ENCODE measurements around the gene LRRFIP1. TPM values are rescaled to one million over a fixed set of nuclear protein-coding genes. Genes with fewer than 3 reads are reported as not detected.

Gene LRRFIP1
- total and polyA plus RNA-seq, 2 of the 13 experiments (the other 11 are each of a cell fraction or from before 2014, with no cell fraction given): 15.9 to 40.5 TPM

DNA sequence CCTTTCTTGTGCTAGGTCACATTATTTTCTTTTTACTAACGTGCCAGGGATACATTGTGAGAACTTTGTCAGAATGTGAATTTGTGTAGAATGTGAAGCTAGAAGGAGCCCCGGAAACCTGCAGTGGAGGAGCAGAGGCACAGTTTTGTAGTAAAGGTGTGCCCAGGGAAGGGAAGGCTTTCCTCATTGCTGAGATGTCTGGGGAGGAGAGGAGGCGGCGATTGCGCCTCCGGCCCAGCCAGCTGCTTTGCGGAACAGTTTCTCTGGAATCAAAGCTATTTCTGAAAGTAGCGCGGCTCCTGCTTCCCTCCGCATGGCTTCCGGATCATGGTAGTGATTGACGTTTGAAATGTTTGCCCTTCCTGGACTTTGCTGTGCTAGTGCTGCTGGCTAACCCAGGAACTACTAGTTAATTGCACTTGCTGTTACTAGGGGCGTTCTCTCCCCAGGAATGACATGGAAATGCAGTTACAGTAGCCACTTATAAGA is 88.1 kb downstream of the LRRFIP1 start (continued):
- TF ChIP-seq, protein P1, sequence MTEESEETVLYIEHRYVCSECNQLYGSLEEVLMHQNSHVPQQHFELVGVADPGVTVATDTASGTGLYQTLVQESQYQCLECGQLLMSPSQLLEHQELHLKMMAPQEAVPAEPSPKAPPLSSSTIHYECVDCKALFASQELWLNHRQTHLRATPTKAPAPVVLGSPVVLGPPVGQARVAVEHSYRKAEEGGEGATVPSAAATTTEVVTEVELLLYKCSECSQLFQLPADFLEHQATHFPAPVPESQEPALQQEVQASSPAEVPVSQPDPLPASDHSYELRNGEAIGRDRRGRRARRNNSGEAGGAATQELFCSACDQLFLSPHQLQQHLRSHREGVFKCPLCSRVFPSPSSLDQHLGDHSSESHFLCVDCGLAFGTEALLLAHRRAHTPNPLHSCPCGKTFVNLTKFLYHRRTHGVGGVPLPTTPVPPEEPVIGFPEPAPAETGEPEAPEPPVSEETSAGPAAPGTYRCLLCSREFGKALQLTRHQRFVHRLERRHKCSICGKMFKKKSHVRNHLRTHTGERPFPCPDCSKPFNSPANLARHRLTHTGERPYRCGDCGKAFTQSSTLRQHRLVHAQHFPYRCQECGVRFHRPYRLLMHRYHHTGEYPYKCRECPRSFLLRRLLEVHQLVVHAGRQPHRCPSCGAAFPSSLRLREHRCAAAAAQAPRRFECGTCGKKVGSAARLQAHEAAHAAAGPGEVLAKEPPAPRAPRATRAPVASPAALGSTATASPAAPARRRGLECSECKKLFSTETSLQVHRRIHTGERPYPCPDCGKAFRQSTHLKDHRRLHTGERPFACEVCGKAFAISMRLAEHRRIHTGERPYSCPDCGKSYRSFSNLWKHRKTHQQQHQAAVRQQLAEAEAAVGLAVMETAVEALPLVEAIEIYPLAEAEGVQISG (CRISPR knock-in tag; IDR thresholded peaks at IDR 0.05): peak; percentile 48; the same call in 1 of the 2 replicates
- TF ChIP-seq CREB1 (IDR thresholded peaks at IDR 0.05): no peak
- TF ChIP-seq CREB1 (CRISPR knock-in tag; IDR thresholded peaks at IDR 0.05): 0 out of 2 replicates have a peak, but pooled peaks have one; percentile 24
- TF ChIP-seq, protein P2, sequence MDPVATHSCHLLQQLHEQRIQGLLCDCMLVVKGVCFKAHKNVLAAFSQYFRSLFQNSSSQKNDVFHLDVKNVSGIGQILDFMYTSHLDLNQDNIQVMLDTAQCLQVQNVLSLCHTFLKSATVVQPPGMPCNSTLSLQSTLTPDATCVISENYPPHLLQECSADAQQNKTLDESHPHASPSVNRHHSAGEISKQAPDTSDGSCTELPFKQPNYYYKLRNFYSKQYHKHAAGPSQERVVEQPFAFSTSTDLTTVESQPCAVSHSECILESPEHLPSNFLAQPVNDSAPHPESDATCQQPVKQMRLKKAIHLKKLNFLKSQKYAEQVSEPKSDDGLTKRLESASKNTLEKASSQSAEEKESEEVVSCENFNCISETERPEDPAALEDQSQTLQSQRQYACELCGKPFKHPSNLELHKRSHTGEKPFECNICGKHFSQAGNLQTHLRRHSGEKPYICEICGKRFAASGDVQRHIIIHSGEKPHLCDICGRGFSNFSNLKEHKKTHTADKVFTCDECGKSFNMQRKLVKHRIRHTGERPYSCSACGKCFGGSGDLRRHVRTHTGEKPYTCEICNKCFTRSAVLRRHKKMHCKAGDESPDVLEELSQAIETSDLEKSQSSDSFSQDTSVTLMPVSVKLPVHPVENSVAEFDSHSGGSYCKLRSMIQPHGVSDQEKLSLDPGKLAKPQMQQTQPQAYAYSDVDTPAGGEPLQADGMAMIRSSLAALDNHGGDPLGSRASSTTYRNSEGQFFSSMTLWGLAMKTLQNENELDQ (CRISPR knock-in tag; IDR thresholded peaks at IDR 0.05; ENCODE audit: borderline replicate concordance): no peak
- no peak for TF ChIP-seq SYNCRIP (IDR thresholded peaks at IDR 0.05; ENCODE audit: insufficient read depth, low read depth, low read length)
- TF ChIP-seq DPF2 (CRISPR knock-in tag; IDR thresholded peaks at IDR 0.05; ENCODE audit: borderline replicate concordance, low read depth): 0 out of 2 replicates have a peak, but pooled peaks have one; percentile 25
- peak; percentile 92 for TF ChIP-seq ELF3 (CRISPR knock-in tag; IDR thresholded peaks at IDR 0.05)
- TF ChIP-seq, protein P3, sequence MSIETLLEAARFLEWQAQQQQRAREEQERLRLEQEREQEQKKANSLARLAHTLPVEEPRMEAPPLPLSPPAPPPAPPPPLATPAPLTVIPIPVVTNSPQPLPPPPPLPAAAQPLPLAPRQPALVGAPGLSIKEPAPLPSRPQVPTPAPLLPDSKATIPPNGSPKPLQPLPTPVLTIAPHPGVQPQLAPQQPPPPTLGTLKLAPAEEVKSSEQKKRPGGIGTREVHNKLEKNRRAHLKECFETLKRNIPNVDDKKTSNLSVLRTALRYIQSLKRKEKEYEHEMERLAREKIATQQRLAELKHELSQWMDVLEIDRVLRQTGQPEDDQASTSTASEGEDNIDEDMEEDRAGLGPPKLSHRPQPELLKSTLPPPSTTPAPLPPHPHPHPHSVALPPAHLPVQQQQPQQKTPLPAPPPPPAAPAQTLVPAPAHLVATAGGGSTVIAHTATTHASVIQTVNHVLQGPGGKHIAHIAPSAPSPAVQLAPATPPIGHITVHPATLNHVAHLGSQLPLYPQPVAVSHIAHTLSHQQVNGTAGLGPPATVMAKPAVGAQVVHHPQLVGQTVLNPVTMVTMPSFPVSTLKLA (IDR thresholded peaks at IDR 0.05): peak; percentile 42
- no peak for TF ChIP-seq ZSCAN21 (CRISPR knock-in tag; IDR thresholded peaks at IDR 0.05; ENCODE audit: borderline replicate concordance)
- peak; percentile 73 for TF ChIP-seq KAT8 (CRISPR knock-in tag; IDR thresholded peaks at IDR 0.05)
- no peak for TF ChIP-seq GATA4 (IDR thresholded peaks at IDR 0.05; ENCODE audit: borderline replicate concordance, low read depth)
- no peak; the same call in 1 of the 2 replicates for TF ChIP-seq YEATS2 (CRISPR knock-in tag; IDR thresholded peaks at IDR 0.05; ENCODE audit: borderline replicate concordance)
- 0 out of 2 replicates have a peak, but pooled peaks have one; percentile 27 for TF ChIP-seq ZNF616 (CRISPR knock-in tag; IDR thresholded peaks at IDR 0.05; ENCODE audit: low read depth)
- no peak for TF ChIP-seq MTA3 (CRISPR knock-in tag; IDR thresholded peaks at IDR 0.05)
- TF ChIP-seq, protein P4, sequence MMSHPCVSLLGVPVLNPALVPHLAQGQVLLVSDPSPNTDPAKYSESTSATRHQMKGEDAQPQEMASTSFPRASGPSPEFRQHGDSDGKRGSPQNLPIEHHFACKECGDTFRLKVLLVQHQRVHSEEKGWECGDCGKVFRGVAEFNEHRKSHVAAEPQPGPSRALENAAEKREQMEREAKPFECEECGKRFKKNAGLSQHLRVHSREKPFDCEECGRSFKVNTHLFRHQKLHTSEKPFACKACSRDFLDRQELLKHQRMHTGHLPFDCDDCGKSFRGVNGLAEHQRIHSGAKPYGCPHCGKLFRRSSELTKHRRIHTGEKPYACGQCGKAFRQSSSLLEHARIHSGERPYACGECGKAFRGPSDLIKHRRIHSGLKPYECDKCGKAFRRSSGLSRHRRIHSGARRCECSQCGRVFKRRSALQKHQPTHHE (CRISPR knock-in tag; IDR thresholded peaks at IDR 0.05; ENCODE audit: borderline replicate concordance): no peak
- TF ChIP-seq MED13 (CRISPR knock-in tag; IDR thresholded peaks at IDR 0.05): no peak

Measured in HepG2 (cell line).